PC-3 (cell line): Measurements from ENCODE around the gene FCN2. TPM values are rescaled to one million over a fixed set of nuclear protein-coding genes. Genes with fewer than 3 reads are reported as not detected.

Experiments used
- ATAC-seq: fragments of 200-7000 bp; cut with Tn5 transposase; 2 replicates; pipeline ENCODE4 v1.9.1; 2020; ENCODE audit warnings: mild to moderate bottlenecking, moderate library complexity
- BruUV-seq: library from RNA; stranded (reverse); fragments of 400-500 nt; replicated peaks from 2 replicates; lab custom pipeline; 2021; lab: Mats Ljungman, UMichigan
- CTCF ChIA-PET: fragments of 300-600 bp; sonication (Branson Sonifier 250); formaldehyde crosslinking; loops from one replicate; lab custom pipeline; 2022; ENCODE audit warnings: antibody characterized with exemption; lab: Charles Lee
- POLR2A ChIA-PET: fragments of 300-600 bp; sonication (Branson Sonifier 250); formaldehyde crosslinking; loops from one replicate; lab custom pipeline; 2022; ENCODE audit warnings: antibody characterized with exemption; ENCODE audit not compliant: unreplicated experiment; lab: Charles Lee
- DNase-seq: peaks from one replicate; pipeline ENCODE4 v3.0.0-alpha.2; 2015
- H2AFZ ChIP-seq: fragments of 300-600 bp; sonication (generic); 2 replicates; pipeline ENCODE4 v1.6.0; 2016; ENCODE audit warnings: antibody characterized with exemption, low read length
- H3F3A ChIP-seq: fragments of 300-600 bp; sonication (generic); one replicate; pipeline ENCODE4 v1.6.0; 2017; ENCODE audit warnings: antibody characterized with exemption, low read length, control low read depth, mild to moderate bottlenecking; ENCODE audit not compliant: unreplicated experiment
- H3K27ac ChIP-seq: fragments of 300-600 bp; sonication (generic); 2 replicates; pipeline ENCODE4 v1.5.1; 2016; ENCODE audit warnings: mild to moderate bottlenecking, low read length
- H3K27me3 ChIP-seq: fragments of 300-600 bp; sonication (generic); 2 replicates; pipeline ENCODE4 v1.6.1; 2016; ENCODE audit warnings: low read length, mixed read lengths
- H3K36me3 ChIP-seq: fragments of 300-600 bp; sonication (generic); 2 replicates; pipeline ENCODE4 v1.6.1; 2016; ENCODE audit warnings: low read depth, mixed run types, low read length, mixed read lengths
- H3K4me1 ChIP-seq: fragments of 300-600 bp; sonication (generic); 2 replicates; pipeline ENCODE4 v1.5.1; 2016; ENCODE audit warnings: low read length; ENCODE audit not compliant: insufficient read depth
- H3K4me2 ChIP-seq: fragments of 300-600 bp; sonication (generic); 2 replicates; pipeline ENCODE4 v1.6.0; 2016; ENCODE audit warnings: low read length
- H3K4me3 ChIP-seq: fragments of 300-600 bp; sonication (generic); 2 replicates; pipeline ENCODE4 v1.5.1; 2016; ENCODE audit warnings: mild to moderate bottlenecking, low read length, mixed read lengths
- H3K79me2 ChIP-seq: fragments of 300-600 bp; sonication (generic); 2 replicates; pipeline ENCODE4 v1.6.1; 2017; ENCODE audit warnings: low read length, mixed read lengths
- H3K9ac ChIP-seq: fragments of 300-600 bp; sonication (generic); 2 replicates; pipeline ENCODE4 v1.6.0; 2016; ENCODE audit warnings: mild to moderate bottlenecking, low read length
- H3K9me2 ChIP-seq: fragments of 300-600 bp; sonication (generic); replicated peaks from 2 replicates; pipeline ENCODE4 v1.6.1; 2016; ENCODE audit warnings: mixed run types, low read length, mixed read lengths
- H3K9me3 ChIP-seq: fragments of 300-600 bp; sonication (generic); 2 replicates; pipeline ENCODE4 v1.6.1; 2016; ENCODE audit warnings: low read length, mixed read lengths
- H4K20me1 ChIP-seq: fragments of 300-600 bp; sonication (generic); 2 replicates; pipeline ENCODE4 v1.6.1; 2016; ENCODE audit warnings: low read length, mixed read lengths
- CTCF ChIP-seq: fragments of 300-600 bp; sonication (generic); conservative IDR thresholded peaks from 2 replicates; pipeline ENCODE4 v1.5.1; 2017; ENCODE audit warnings: antibody characterized with exemption, low read depth, mild to moderate bottlenecking, low read length
- EZH2 ChIP-seq: fragments of 300-600 bp; sonication (generic); IDR thresholded peaks from one replicate; pipeline ENCODE4 v1.6.1; 2017; ENCODE audit warnings: antibody characterized with exemption, mild to moderate bottlenecking, low read length; ENCODE audit not compliant: unreplicated experiment
- EZH2phosphoT487 ChIP-seq: fragments of 300-600 bp; sonication (generic); IDR thresholded peaks from 2 replicates; pipeline ENCODE4 v1.6.1; 2018; ENCODE audit warnings: mild to moderate bottlenecking, antibody characterized with exemption, low read length, borderline replicate concordance
- intact Hi-C: fragments of 100-400 bp; cut with micrococcal nuclease; formaldehyde crosslinking; loops from 2 replicates; pipeline ENCODE4 v1.9.0; 2023
- total RNA-seq: library from RNA; depleted of rRNA; stranded (reverse); fragments of >200 nt; gene quantifications from 2 replicates; pipeline ENCODE4 v1.2.3, GENCODE V29; 2014

Gene FCN2
- total RNA-seq, 1 experiment from 2014 or later, result not detected

DNA sequence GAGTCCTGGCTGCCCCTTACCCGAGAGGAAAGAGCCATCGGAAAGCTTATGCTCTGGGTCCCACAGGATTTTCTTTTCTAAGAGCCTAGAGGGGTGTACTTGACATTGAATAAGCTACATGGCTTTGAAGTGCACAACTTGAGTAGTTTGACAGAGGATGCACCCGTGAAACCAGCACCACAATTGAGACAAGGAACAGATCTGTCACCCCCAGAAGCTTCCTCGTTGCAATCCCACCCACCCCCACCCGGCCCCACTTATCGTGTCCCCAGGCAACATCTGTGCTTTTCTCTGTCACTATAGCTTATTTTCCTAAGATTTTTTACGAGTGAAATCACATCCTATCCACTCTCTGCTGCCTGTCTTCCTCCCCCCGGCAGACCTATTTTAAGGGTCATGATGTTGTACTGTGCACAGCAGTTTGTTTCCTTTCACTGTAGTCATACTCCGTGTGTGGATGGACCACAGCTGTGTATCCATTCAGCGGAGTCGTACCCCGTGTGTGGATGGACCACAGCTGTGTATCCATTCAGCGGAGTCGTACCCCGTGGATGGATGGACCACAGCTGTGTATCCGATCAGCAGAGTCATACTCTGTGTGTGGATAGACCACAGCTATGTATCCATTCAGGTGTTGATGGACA is 8.8 kb upstream of the FCN2 start:
- Histone ChIP-seq H3K4me2 (no peak overlapping the region), H3K36me3 (no peaks in the 10 kb centered on the region), H3K4me3 (no peak overlapping the region), H3K9me2 (no peaks in the 10 kb centered on the region), H4K20me1 (no peaks in the 10 kb centered on the region), H3K27ac (no peak overlapping the region), H3K9ac (no peak overlapping the region), H3K79me2 (no peaks in the 10 kb centered on the region), H3K9me3 (no peaks in the 10 kb centered on the region), H3F3A (no peaks in the 10 kb centered on the region), H3K4me1 (no peaks in the 10 kb centered on the region), H3K27me3 (peaks cover 4% of the 10 kb centered on the region; the same call in 1 of the 2 replicates), H2AFZ (no peak overlapping the region)
- ChIA-PET CTCF (no interaction called here), POLR2A (no interaction called here)
- no peak for DNase-seq
- TF ChIP-seq EZH2phosphoT487 (no peak), CTCF (no peak)
- no peak for ATAC-seq
- no TSS peak for BruUV-seq
- intact Hi-C loops, result no loop called here

- Histone ChIP-seq H3K4me1 (no peaks in the 10 kb centered on the region), H3K36me3 (no peaks in the 10 kb centered on the region), H3K27ac (no peak overlapping the region), H3F3A (no peaks in the 10 kb centered on the region), H3K9me3 (no peaks in the 10 kb centered on the region), H3K9me2 (no peaks in the 10 kb centered on the region), H3K9ac (no peak overlapping the region), H2AFZ (no peak overlapping the region), H4K20me1 (no peaks in the 10 kb centered on the region), H3K4me2 (no peak overlapping the region), H3K27me3 (peaks cover 8% of the 10 kb centered on the region), H3K79me2 (no peaks in the 10 kb centered on the region), H3K4me3 (no peak overlapping the region)
- no peak for ATAC-seq
- TF ChIP-seq CTCF (no peak), EZH2 (no peak), EZH2phosphoT487 (no peak)
- no TSS peak for BruUV-seq
- intact Hi-C loops, result no loop called here
- ChIA-PET POLR2A (no interaction called here), CTCF (no interaction called here)
- no peak for DNase-seq
Observed at GRCh38 chr9:134872482-134873231, 8.0 kb upstream of the FCN2 start.

DNA sequence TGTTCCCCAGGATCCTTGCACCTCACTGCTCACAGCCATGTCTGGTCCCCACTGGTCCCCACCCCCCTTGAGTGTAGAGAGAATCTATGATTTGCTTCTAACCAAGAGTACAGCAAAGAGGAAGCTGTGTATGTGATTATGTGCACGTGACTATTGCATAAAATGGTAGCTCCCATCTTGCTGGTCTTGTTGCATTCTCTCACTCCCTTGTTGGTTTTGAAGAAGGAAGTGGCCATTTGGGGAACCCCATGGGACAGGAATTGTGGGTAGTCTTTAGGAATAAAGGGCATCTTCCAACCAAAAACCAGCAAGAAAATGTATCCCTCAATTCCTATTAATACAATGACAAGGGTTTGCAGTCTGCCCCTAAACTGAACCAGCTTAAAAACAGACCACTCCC is 5.2 kb upstream of the FCN2 start:
- Histone ChIP-seq H3F3A (no peaks in the 10 kb centered on the region), H2AFZ (no peak overlapping the region), H3K9me2 (no peaks in the 10 kb centered on the region), H3K9ac (no peak overlapping the region), H3K4me2 (no peak overlapping the region), H3K27me3 (peaks cover 8% of the 10 kb centered on the region), H3K36me3 (no peaks in the 10 kb centered on the region), H3K4me1 (no peaks in the 10 kb centered on the region), H4K20me1 (no peaks in the 10 kb centered on the region), H3K79me2 (no peaks in the 10 kb centered on the region), H3K4me3 (no peak overlapping the region), H3K27ac (no peak overlapping the region), H3K9me3 (no peaks in the 10 kb centered on the region)
- no TSS peak for BruUV-seq
- no peak for ATAC-seq
- TF ChIP-seq CTCF (no peak), EZH2 (no peak), EZH2phosphoT487 (no peak)
- DNase-seq, result no peak
- POLR2A ChIA-PET, result interaction anchor here (0.6 kb wide), 1 partner anchor 497 kb away, joined by 4 read pairs; no protein-coding TSS in a partner anchor
- CTCF ChIA-PET, result no interaction called here
- intact Hi-C loops, result no loop called here
